ENCODE results near the gene AAGAB. TPM values are rescaled to one million over a fixed set of nuclear protein-coding genes. Genes with fewer than 3 reads are reported as not detected.
"Not testable (repeated sequence)": the region's sequence is repeated elsewhere in the genome, so short reads cannot be mapped to it uniquely, and the experiment has no call there.

AAGAB gene
- 34.9 and 63.7 TPM in 2 replicates for total RNA-seq (2014; rRNA removed; shearing (Covaris generic); ENCODE audit: low replicate concordance)

DNA sequence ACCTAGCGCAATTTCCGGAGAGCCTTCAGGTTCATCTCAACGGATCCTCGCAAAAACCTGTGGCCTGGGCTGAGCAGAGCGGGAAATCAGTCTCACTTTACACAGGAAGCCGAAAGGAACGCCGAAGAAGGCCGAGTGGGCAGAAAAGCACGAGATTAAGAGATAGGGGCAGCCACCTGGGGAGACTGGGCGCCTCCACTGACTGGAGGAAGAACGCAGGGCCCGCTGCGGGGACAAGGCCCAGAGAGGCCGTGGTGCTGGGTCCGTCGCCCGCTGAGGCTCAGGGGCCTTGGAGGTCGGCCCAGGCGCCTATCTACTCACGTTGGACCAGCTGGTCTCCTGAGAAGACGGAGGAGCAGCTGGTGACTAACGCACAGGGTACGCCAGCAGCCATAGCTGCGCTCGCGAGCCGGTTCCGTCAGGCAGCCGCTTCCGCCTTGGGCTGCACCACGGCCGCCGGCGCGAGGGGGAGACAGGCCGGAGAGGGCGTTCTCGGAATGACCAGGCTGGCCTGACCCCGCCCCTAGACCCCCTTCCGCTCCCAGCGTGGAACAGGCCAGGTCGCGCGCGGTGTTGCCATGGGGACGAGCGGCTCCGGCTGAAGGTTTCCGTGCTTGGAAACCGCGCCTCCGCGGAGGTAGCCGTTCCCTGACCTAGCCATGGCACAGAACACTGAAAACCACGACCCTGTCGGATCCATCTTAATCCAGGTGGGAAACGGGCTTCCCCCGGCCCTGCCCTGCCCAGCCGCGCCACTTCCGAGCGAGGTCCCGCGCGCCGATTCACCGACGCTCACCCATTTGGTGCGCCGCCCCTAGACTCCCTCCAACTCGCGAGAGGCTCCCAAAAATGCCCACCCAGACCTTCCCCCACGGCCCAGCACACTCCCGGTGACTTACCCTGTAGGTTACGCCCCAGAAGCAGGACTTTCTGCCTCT, at the start of gene AAGAB, which contains the start of gene IQCH:
AAGAB (minus strand) TSS at position 424 of the 938 bp plus-strand sequence; CDS start at position 394, 30 bp downstream.
IQCH (plus strand) TSS at position 549 of the 938 bp plus-strand sequence; CDS start at position 660, 111 bp downstream.
- peak; percentile 96 for DNase-seq (ENCODE audit: low read depth)
- in situ Hi-C loops (cut with HindIII; ENCODE audit: low pct_unique_long_range_greater_than_20kb, low sequenced_read_pairs): no loop called here

DNA sequence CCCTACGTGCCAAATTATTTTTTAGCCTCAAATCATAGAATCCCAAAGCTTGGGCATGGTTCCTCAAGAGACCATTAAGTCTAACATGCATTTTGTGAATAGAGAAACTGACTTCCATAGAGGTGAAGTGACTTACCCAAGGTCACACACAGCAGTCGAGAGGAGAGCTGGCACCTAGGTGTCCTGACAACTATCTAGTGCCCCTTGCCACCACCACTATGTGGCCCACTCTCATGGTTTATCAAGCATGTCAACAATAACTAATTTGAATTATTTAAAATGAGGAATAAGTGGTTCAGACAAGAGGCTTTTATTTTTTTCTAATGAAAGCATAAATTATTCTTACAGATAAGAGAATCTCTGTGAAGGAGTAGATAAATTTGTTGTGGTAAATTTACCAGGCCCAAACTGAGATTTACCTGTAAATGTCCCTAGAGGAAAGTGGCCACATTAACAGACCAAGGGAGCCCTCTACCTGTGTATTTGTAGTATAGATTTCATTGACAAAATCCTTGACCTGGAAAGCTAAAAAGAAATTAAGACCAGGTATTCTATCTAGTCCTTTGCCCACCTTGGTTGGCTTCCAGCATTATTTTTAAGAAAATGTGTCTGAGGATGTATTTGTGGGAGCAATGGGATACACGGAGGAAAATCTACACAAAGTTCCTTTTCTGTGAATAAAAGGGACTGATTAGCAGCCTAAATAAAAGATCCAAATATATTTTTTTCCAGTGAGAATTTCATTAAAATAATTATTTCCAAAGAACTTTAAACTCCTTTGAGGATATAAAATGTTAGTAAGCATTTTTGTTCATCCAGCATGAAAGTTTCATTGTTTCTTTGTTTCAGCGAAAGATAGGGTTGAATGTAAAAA, 49.3 kb upstream of the AAGAB start:
- peak; percentile 32 for DNase-seq (ENCODE audit: low read depth)

GRCh38 chr15:67300266-67301025, 46.0 kb upstream of the AAGAB start:
- in situ Hi-C loops (cut with HindIII; ENCODE audit: low pct_unique_long_range_greater_than_20kb, low sequenced_read_pairs): no loop called here
- no peak for DNase-seq (ENCODE audit: low read depth)

More for the DNA sequence above, 49.3 kb upstream of the AAGAB start:
- in situ Hi-C loops (cut with HindIII; ENCODE audit: low pct_unique_long_range_greater_than_20kb, low sequenced_read_pairs): no loop called here

DNA sequence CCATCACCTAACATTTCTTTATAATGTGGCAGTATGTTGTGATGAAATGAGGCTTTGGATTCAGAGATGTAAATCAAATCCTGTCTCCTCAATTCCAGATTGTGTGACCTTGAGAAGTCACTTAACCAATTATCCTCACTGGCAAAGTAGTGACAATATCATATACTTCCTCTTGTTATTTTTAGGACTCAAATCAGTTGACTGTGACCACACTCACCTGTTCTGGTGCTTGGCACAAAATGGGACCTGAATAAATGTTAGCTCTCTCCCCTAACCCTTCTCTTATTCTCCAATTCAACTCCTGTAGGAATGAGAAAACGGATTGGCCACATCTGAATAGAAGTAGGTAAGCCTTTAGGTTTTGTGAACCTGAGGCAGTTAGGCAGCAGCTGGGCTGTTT, 42.2 kb upstream of the AAGAB start:
- in situ Hi-C loops (cut with HindIII; ENCODE audit: low pct_unique_long_range_greater_than_20kb, low sequenced_read_pairs): no loop called here
- DNase-seq (ENCODE audit: low read depth): no peak

DNA sequence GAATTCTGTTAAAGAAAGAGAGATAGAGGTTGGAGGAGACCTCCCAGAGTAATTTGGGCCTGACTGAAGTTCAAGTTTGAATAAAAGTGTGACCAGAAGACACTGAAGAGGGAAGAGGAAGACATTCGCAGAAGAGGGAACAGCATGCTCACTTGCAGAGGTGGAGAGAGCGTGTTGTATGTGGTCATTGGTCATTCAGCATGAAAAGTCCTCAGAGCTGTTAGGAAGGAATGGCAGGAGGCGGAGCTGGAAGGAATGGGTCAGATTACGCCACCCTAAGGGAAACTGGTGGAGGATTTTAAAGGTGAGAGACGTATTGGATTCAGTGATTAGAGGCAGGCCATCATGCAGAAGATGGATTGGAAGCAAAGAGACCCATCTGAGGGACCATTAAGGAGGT, 41.7 kb upstream of the AAGAB start:
- in situ Hi-C loops (cut with HindIII; ENCODE audit: low pct_unique_long_range_greater_than_20kb, low sequenced_read_pairs): no loop called here
- no peak for DNase-seq (ENCODE audit: low read depth)

DNA sequence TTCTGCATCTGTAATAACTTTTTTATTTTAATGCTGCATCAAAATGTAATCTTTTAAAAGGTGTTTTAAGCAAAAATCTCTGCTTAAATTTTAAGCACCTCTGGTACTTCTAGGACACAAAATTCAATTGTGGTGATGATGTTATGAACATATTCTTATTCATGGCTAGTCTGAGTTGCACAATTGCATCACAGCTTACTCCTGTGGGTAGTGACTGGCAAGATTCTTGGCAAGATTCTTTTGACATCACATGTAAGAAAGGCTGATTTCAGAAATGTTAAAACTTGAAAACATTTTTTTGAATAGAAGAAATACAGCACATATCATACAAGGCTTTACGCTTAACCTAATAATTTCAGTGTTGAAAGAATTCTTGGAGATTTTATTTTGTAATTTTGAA, 35.9 kb upstream of the AAGAB start:
- in situ Hi-C loops (cut with HindIII; ENCODE audit: low pct_unique_long_range_greater_than_20kb, low sequenced_read_pairs): no loop called here
- DNase-seq (ENCODE audit: low read depth): no peak

GRCh38 chr15:67286400-67286799, 31.9 kb upstream of the AAGAB start:
- DNase-seq (ENCODE audit: low read depth); in situ Hi-C loops (cut with HindIII; ENCODE audit: low pct_unique_long_range_greater_than_20kb, low sequenced_read_pairs): not testable (repeated sequence)

GRCh38 chr15:67285625-67286024, 31.2 kb upstream of the AAGAB start:
- DNase-seq (ENCODE audit: low read depth); in situ Hi-C loops (cut with HindIII; ENCODE audit: low pct_unique_long_range_greater_than_20kb, low sequenced_read_pairs): not testable (repeated sequence)

- in situ Hi-C loops (cut with HindIII; ENCODE audit: low pct_unique_long_range_greater_than_20kb, low sequenced_read_pairs): no loop called here
- DNase-seq (ENCODE audit: low read depth): no peak
Observed at GRCh38 chr15:67281714-67282113, 27.3 kb upstream of the AAGAB start.

- in situ Hi-C loops (cut with HindIII; ENCODE audit: low pct_unique_long_range_greater_than_20kb, low sequenced_read_pairs): no loop called here
Observed at GRCh38 chr15:67280217-67280616, 25.8 kb upstream of the AAGAB start.

GRCh38 chr15:67276666-67277065, 22.2 kb upstream of the AAGAB start:
- no peak for DNase-seq (ENCODE audit: low read depth)
- in situ Hi-C loops (cut with HindIII; ENCODE audit: low pct_unique_long_range_greater_than_20kb, low sequenced_read_pairs): no loop called here

More at GRCh38 chr15:67280217-67280616, 25.8 kb upstream of the AAGAB start:
- DNase-seq (ENCODE audit: low read depth): no peak

DNA sequence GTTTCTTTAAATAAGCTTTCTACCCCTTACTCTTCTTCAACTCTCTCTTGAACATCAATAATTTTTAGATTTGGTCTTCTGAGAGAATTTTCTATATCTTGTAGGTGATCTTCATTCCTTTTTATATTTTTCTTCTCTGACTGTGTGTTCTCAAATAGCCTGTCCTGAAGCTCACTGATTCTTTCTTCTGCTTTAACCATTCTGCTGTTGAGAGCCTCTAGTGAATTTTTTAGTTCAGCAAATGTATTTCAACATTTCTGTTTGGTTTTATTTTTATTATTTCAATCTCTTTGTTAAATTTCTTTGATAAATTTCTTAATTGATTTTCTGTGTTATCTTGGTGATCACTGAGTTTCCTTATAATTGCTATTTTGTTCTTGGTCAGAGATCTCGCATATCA, 19.8 kb upstream of the AAGAB start:
- DNase-seq (ENCODE audit: low read depth): no peak
- in situ Hi-C loops (cut with HindIII; ENCODE audit: low pct_unique_long_range_greater_than_20kb, low sequenced_read_pairs): no loop called here

- in situ Hi-C loops (cut with HindIII; ENCODE audit: low pct_unique_long_range_greater_than_20kb, low sequenced_read_pairs): no loop called here
- no peak for DNase-seq (ENCODE audit: low read depth)
Observed at GRCh38 chr15:67267951-67268941, 13.8 kb upstream of the AAGAB start.

DNA sequence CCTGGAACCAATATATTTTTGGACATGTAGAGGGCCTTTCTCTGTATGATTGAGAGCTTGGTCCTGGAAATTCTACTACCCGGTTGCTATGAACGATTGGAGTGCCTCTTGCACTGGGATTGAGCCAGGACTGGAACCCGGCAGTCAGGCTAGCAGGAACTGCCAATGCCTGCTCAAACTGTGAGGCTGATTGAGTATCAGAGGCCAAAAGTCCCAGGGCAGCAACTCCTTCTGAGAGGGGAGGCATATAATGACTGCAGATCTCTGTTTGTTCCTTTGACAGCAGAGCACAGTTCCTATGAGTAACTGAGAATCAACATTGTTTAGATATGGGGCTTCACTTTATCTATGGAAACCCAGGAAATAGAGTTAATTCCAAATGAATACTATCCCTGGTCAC, 13.0 kb upstream of the AAGAB start:
- in situ Hi-C loops (cut with HindIII; ENCODE audit: low pct_unique_long_range_greater_than_20kb, low sequenced_read_pairs): no loop called here
- DNase-seq (ENCODE audit: low read depth): no peak

DNA sequence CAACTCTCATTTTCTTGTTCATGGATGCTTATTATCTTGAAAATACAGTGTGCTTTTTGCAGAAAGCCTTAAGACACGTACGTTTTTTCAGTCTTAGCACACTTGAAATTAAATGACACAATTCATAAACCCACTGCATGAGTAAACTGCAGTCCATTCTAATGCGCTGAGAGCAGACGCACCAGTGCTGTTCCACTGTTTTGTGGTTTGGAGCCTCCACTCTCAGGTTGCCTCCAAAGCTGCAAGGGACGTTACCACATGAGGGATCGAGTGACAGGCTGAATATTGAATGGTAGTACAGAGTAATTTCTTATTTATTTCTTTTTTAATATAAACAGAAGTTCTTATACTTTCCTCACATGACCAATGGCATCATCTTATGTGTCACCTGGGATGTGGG, 12.4 kb upstream of the AAGAB start:
- DNase-seq (ENCODE audit: low read depth): no peak
- in situ Hi-C loops (cut with HindIII; ENCODE audit: low pct_unique_long_range_greater_than_20kb, low sequenced_read_pairs): no loop called here

DNA sequence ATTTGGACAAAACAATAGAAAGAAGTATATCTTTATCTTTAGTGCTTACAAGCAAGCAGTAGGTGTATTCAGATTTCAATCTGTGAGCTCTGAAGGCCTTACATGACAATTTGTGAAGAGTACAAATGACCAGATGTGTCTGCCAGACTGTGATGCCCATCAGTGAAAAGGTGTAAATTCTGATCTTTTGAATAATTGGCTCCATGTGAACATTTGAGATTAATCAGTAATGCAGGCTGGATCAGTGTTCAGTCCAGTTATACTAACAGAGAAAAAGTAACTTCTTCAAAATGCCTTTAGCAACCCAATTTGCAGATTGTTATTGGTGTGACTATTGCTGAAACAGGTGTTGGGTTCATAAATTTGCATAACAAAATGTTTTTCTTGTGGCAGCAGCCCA, 5.3 kb upstream of the AAGAB start:
- no peak for DNase-seq (ENCODE audit: low read depth)
- in situ Hi-C loops (cut with HindIII; ENCODE audit: low pct_unique_long_range_greater_than_20kb, low sequenced_read_pairs): no loop called here

DNA sequence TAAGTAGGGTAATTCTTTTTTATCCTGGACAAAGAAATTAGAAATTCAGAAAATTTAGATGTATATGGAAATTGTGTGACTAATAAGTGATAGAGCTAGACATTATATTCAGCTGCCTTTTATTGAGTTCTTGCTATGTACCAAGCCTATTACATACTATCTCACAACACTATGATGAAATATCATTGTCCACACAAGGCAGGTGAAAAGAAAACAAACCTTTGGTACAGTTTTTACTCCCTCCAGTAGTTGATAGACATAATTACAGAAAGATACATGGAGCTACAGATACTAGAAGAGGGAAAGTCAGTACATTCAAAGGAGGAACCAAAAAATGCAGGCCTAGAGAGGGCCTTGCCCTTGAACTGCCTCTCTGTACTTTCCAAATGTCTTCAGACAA, 4.9 kb upstream of the AAGAB start:
- in situ Hi-C loops (cut with HindIII; ENCODE audit: low pct_unique_long_range_greater_than_20kb, low sequenced_read_pairs): no loop called here
- DNase-seq (ENCODE audit: low read depth): no peak
